Endothelial cell of umbilical vein (primary cell): ENCODE measurements around the gene CD200. TPM values are rescaled to one million over a fixed set of nuclear protein-coding genes. Genes with fewer than 3 reads are reported as not detected.

Source experiments
- BruUV-seq: library from RNA; stranded (reverse); fragments of 400-500 nt; replicated peaks from 2 replicates; lab custom pipeline; 2021; lab: Mats Ljungman, UMichigan
- CTCF ChIA-PET: fragments of 300-600, 350-600 bp; sonication (Branson Sonifier 250); formaldehyde crosslinking; loops from one replicate; lab custom pipeline; 2021; ENCODE audit warnings: antibody characterized with exemption, inconsistent platforms; lab: Charles Lee
- POLR2A ChIA-PET: fragments of 300-600, 350-600 bp; sonication (Branson Sonifier 250); formaldehyde crosslinking; loops from one replicate; lab custom pipeline; 2021; ENCODE audit warnings: antibody characterized with exemption, inconsistent platforms; lab: Charles Lee
- DNase-seq: peaks from one replicate; pipeline ENCODE4 v3.0.0-alpha.2; 2011; ENCODE audit warnings: low read depth, low spot score
- FAIRE-seq: peaks from 2 replicates; lab custom pipeline; 2011; peaks lifted over from hg19 to GRCh38; lab: Jason Lieb, UNC
- H2AFZ ChIP-seq: 2 replicates; pipeline ENCODE4 v1.6.0; 2012; ENCODE audit warnings: low read depth, low read length, control low read depth, inconsistent platforms
- H3K27ac ChIP-seq: 2 replicates; pipeline ENCODE4 v1.5.1; 2011; ENCODE audit warnings: low read depth, mild to moderate bottlenecking, control low read depth, low read length, moderate library complexity; ENCODE audit not compliant: insufficient read depth
- H3K27me3 ChIP-seq, 2 experiments: 2 replicates each; pipeline versions ENCODE4 v1.6.0 to v1.6.1; 2011; ENCODE audit warnings: low read length in 2 of 2, mixed read lengths in 1 of 2; ENCODE audit not compliant: control insufficient read depth in 2 of 2, insufficient read depth in 2 of 2
- H3K36me3 ChIP-seq, 2 experiments: 2 replicates in 1 of 2; 3 replicates in 1 of 2; pipeline ENCODE4 v1.5.1; 2011; ENCODE audit warnings: low read length in 2 of 2, mild to moderate bottlenecking in 1 of 2, moderate library complexity in 1 of 2; ENCODE audit not compliant: control insufficient read depth in 2 of 2, insufficient read depth in 2 of 2; ENCODE audit errors: extremely low read depth in 1 of 2
- H3K4me1 ChIP-seq: 3 replicates; pipeline ENCODE4 v1.5.1; 2011; ENCODE audit warnings: mild to moderate bottlenecking, low read length; ENCODE audit not compliant: control insufficient read depth, insufficient read depth; ENCODE audit errors: extremely low read depth
- H3K4me2 ChIP-seq: 2 replicates; pipeline ENCODE4 v1.6.1; 2011; ENCODE audit warnings: low read length, control low read depth, mixed read lengths; ENCODE audit not compliant: insufficient read depth
- H3K4me3 ChIP-seq, 3 experiments: fragments of 200-600 bp in 1 of 3; sonication (generic), shearing (Covaris generic) in 1 of 3; replicated peaks in 1 of 3; 2 replicates each; pipeline ENCODE4 v1.5.1; 2011 to 2016; ENCODE audit warnings: control low read depth in 3 of 3, low read length in 3 of 3, mild to moderate bottlenecking in 2 of 3, inconsistent platforms in 1 of 3, low read depth in 1 of 3, moderate library complexity in 1 of 3; ENCODE audit not compliant: insufficient read depth in 1 of 3
- H3K79me2 ChIP-seq: 2 replicates; pipeline ENCODE4 v1.6.0; 2012; ENCODE audit warnings: low read length, inconsistent platforms; ENCODE audit not compliant: control insufficient read depth, insufficient read depth
- H3K9ac ChIP-seq: replicated peaks from 2 replicates; pipeline ENCODE3; 2011; ENCODE audit warnings: low read length, control low read depth; ENCODE audit not compliant: insufficient read depth; ENCODE audit errors: extremely low read depth
- H3K9me1 ChIP-seq: replicated peaks from 3 replicates; pipeline ENCODE4 v1.6.0; 2011; ENCODE audit warnings: mild to moderate bottlenecking, low read length; ENCODE audit not compliant: control insufficient read depth, insufficient read depth; ENCODE audit errors: extremely low read depth
- H3K9me3 ChIP-seq: replicated peaks from 2 replicates; pipeline ENCODE4 v1.5.1; 2012; ENCODE audit warnings: low read length, inconsistent platforms; ENCODE audit not compliant: control insufficient read depth, insufficient read depth
- H4K20me1 ChIP-seq: replicated peaks from 2 replicates; pipeline ENCODE3; 2011; ENCODE audit warnings: mild to moderate bottlenecking, low read length; ENCODE audit not compliant: control insufficient read depth, insufficient read depth; ENCODE audit errors: extremely low read depth
- EZH2 ChIP-seq: IDR thresholded peaks from 2 replicates; pipeline ENCODE4 v1.6.1; 2012; ENCODE audit warnings: borderline replicate concordance, low read depth, mild to moderate bottlenecking, moderate library complexity, low read length, inconsistent platforms; ENCODE audit not compliant: severe bottlenecking
- FOS ChIP-seq: IDR thresholded peaks from 2 replicates; pipeline ENCODE4 v1.6.1; 2011; ENCODE audit warnings: mild to moderate bottlenecking, low read length, moderate library complexity, borderline replicate concordance; ENCODE audit not compliant: insufficient read depth
- GATA2 ChIP-seq: IDR thresholded peaks from 2 replicates; pipeline ENCODE4 v1.7.0; 2011; ENCODE audit warnings: low read depth, mild to moderate bottlenecking, moderate library complexity, mixed read lengths, low read length; ENCODE audit not compliant: insufficient read length, insufficient read depth
- JUN ChIP-seq: IDR thresholded peaks from 2 replicates; pipeline ENCODE4 v1.6.1; 2011; ENCODE audit warnings: borderline replicate concordance, low read depth; ENCODE audit not compliant: insufficient read length, insufficient read depth
- MAX ChIP-seq: IDR thresholded peaks from 2 replicates; pipeline ENCODE4 v1.6.1; 2011; ENCODE audit not compliant: insufficient read depth, insufficient read length
- MYC ChIP-seq: IDR thresholded peaks from one replicate; pipeline ENCODE4 v1.6.1; 2011; ENCODE audit warnings: mild to moderate bottlenecking, low read depth, low read length
- POLR2A ChIP-seq: IDR thresholded peaks from 2 replicates; pipeline ENCODE4 v1.6.1; 2012; ENCODE audit warnings: low read depth, mild to moderate bottlenecking, control low read depth, low read length
- POLR2AphosphoS5 ChIP-seq: IDR thresholded peaks from 2 replicates; pipeline ENCODE4 v1.6.1; 2012; ENCODE audit warnings: low read depth, mild to moderate bottlenecking, control low read depth, low read length, moderate library complexity; ENCODE audit not compliant: insufficient read depth
- dilution Hi-C: fragments of 300-500 bp; cut with MboI; formaldehyde crosslinking; loops from one replicate; pipeline ENCODE4 v1.15.0; 2019; ENCODE audit warnings: low sequenced_read_pairs; ENCODE audit not compliant: extremely low pct_ligation_motif_present
- intact Hi-C: fragments of 100-400 bp; cut with micrococcal nuclease; formaldehyde crosslinking; loops from one replicate; pipeline ENCODE4 v1.10.0; 2022
- polyA plus RNA-seq, 4 experiments: library from polyadenylated mRNA; depleted of rRNA in 3 of 4; stranded (reverse) in 3 of 4; unstranded in 1 of 4; fragments of >200 nt; gene quantifications; 2 replicates each; pipeline versions ENCODE4 v1.2.1 to v1.2.3, GENCODE V29; 2011 to 2012; ENCODE audit warnings: missing spikeins in 1 of 4
- total RNA-seq: library from RNA; stranded (reverse); gene quantifications from 2 replicates; pipeline ENCODE4 v1.2.3, GENCODE V29; 2021
- TF ChIP-seq, protein P1 (sequence below), 2 donors: IDR thresholded peaks; 1 replicate in 1 of 2; 2 replicates in 1 of 2; pipeline ENCODE4 v1.5.1; 2011; ENCODE audit warnings: low read length in 2 of 2, mild to moderate bottlenecking in 2 of 2, moderate library complexity in 2 of 2, control low read depth in 1 of 2, inconsistent platforms in 1 of 2, low read depth in 1 of 2; ENCODE audit not compliant: insufficient read depth in 1 of 2; ENCODE audit errors: extremely low read depth in 1 of 2

CD200 gene
- total and polyA plus RNA-seq, 2 donors (not counting 3 experiments of a cell fraction or from before 2014, with no cell fraction given), result 8.1 to 8.2 TPM

DNA sequence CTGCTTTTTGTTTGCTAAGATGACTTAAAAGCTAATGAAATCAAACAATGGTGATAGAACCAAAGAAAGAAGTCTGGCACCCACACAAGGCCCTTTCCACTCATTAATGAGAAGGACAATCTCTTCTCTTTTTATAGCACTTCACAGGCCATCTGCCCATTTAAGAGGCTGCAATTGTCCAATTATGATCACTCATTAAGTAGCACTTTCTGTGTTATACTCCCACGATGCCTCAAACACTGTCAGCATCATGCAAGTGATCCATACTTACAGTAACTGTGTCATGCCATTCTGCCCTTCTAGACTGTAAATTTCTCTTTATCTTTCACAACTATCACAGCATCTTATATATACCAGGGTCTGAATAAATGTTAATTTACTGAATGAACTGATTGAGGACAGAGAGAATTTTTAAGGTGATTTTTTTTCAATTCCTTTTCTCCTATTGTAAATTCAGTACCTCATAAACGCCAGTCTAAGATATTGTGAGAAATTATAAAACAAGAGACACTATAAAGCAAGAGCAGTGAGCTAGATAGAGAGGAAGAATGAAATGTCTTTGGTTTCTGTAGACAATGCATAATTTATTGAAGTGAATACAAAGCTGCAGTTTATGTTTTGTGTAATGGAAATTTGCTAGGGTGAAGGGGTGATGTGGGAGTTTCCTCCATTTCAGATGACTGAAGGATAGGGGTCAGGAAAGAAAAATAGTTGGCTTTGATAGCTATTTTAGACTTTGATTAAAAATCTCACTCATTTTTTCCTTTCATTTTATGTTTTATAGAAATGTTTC is 17.3 kb downstream of the CD200 start:
- Histone ChIP-seq H4K20me1 (no peaks in the 10 kb centered on the region), H3K9me3 (no peaks in the 10 kb centered on the region), H3K4me2 (peak overlapping the region; percentile 57), H3K27ac (peak overlapping the region; percentile 16), H3K9ac (no peak overlapping the region), H3K9me1 (no peaks in the 10 kb centered on the region), H3K4me3 (no peak overlapping the region), H3K27me3 (no peaks in the 10 kb centered on the region), H3K4me1 (peaks cover 38% of the 10 kb centered on the region), H3K36me3 (peaks cover 0 to 10% of the 10 kb centered on the region in 2 experiments), H2AFZ (no peak overlapping the region), H3K79me2 (no peaks in the 10 kb centered on the region)
- ChIA-PET CTCF (interaction anchor here (1.0 to 2.4 kb wide), 10 partner anchors 12 to 238 kb away, joined by 3 to 20 read pairs (median 6); partner anchors contain the start of genes CD200 and SLC9C1), POLR2A (interaction anchor here (0.6 to 1.6 kb wide), 5 partner anchors 12 to 158 kb away, joined by 3 to 9 read pairs (median 4); no protein-coding TSS in a partner anchor)
- intact Hi-C loops, result no loop called here
- no peak for FAIRE-seq
- BruUV-seq, result TSS peak; percentile 11
- no peak for TF ChIP-seq EZH2
- no peak for TF ChIP-seq JUN
- TF ChIP-seq POLR2A, result no peak
- TF ChIP-seq POLR2AphosphoS5, result no peak
- TF ChIP-seq MAX, result no peak
- no peak for TF ChIP-seq MYC
- TF ChIP-seq FOS, result no peak
- TF ChIP-seq GATA2, result no peak
- TF ChIP-seq, protein P1, sequence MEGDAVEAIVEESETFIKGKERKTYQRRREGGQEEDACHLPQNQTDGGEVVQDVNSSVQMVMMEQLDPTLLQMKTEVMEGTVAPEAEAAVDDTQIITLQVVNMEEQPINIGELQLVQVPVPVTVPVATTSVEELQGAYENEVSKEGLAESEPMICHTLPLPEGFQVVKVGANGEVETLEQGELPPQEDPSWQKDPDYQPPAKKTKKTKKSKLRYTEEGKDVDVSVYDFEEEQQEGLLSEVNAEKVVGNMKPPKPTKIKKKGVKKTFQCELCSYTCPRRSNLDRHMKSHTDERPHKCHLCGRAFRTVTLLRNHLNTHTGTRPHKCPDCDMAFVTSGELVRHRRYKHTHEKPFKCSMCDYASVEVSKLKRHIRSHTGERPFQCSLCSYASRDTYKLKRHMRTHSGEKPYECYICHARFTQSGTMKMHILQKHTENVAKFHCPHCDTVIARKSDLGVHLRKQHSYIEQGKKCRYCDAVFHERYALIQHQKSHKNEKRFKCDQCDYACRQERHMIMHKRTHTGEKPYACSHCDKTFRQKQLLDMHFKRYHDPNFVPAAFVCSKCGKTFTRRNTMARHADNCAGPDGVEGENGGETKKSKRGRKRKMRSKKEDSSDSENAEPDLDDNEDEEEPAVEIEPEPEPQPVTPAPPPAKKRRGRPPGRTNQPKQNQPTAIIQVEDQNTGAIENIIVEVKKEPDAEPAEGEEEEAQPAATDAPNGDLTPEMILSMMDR (IDR thresholded peaks at IDR 0.05; ENCODE audit: extremely low read depth in 1 of 2, insufficient read depth in 1 of 2, low read depth in 1 of 2, low read length in 2 of 2), result no peak
- peak; percentile 87 for DNase-seq
- dilution Hi-C loops, result no loop called here
